Neural progenitor cell (in vitro differentiated cells): ENCODE measurements around the gene ITGB3.

ENCODE experiments used
- EZH2phosphoT487 ChIP-seq: fragments of 200-600 bp; sonication (generic); IDR thresholded peaks from 2 replicates; pipeline ENCODE4 v1.6.1; 2017; ENCODE audit warnings: antibody characterized with exemption
- TF ChIP-seq, protein P1 (sequence below): fragments of 200-600 bp; sonication (generic); IDR thresholded peaks from 2 replicates; pipeline ENCODE4 v1.5.1; 2017; ENCODE audit warnings: antibody characterized with exemption, mild to moderate bottlenecking

DNA sequence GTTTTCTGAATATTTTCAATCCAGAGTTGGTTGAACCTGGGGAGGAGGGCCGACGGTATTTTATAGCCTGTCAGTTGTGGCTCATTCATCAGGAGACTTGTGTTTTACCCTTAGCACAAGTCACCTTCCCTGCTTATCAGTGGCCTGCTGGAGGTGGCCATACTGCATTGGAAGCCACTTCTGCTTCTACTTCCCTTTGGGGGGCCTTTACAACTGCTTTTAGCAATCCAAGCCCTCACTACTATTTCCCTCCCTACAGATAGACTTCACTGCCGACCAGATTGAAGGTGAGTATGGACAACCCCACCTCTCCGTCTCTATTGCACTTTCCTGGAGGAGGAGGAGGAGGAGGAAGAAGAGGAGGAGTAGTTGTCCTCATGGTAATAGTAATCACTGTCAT, 40.1 kb upstream of the ITGB3 start:
- TF ChIP-seq, protein P1, sequence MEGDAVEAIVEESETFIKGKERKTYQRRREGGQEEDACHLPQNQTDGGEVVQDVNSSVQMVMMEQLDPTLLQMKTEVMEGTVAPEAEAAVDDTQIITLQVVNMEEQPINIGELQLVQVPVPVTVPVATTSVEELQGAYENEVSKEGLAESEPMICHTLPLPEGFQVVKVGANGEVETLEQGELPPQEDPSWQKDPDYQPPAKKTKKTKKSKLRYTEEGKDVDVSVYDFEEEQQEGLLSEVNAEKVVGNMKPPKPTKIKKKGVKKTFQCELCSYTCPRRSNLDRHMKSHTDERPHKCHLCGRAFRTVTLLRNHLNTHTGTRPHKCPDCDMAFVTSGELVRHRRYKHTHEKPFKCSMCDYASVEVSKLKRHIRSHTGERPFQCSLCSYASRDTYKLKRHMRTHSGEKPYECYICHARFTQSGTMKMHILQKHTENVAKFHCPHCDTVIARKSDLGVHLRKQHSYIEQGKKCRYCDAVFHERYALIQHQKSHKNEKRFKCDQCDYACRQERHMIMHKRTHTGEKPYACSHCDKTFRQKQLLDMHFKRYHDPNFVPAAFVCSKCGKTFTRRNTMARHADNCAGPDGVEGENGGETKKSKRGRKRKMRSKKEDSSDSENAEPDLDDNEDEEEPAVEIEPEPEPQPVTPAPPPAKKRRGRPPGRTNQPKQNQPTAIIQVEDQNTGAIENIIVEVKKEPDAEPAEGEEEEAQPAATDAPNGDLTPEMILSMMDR: no peak
- no peak for TF ChIP-seq EZH2phosphoT487
